DOHH2 (cell line): ENCODE data around the gene ENC1.

Source experiments
- CTCF ChIP-seq: fragments of 200-600 bp; sonication (generic); IDR thresholded peaks from one replicate; pipeline ENCODE4 v1.5.1; 2014; ENCODE audit warnings: antibody characterized with exemption, mild to moderate bottlenecking, low read depth, low read length; ENCODE audit not compliant: poor library complexity, severe bottlenecking
- EZH2phosphoT487 ChIP-seq: fragments of 200-600 bp; sonication (generic); IDR thresholded peaks from 2 replicates; pipeline ENCODE4 v1.6.1; 2017; ENCODE audit warnings: borderline replicate concordance, mild to moderate bottlenecking, antibody characterized with exemption, low read length, moderate library complexity, mixed read lengths

GRCh38 chr5:74603376-74603775 lies 37.2 kb downstream of the ENC1 start:
- TF ChIP-seq CTCF: no peak
- TF ChIP-seq EZH2phosphoT487: no peak
